NCI-H1092 (cell line): ENCODE measurements around the gene TSPAN5.

Source experiments
- DNase-seq: peaks from one replicate; lab custom pipeline; 2025; lab: John Stamatoyannopoulos, UW

TSPAN5 gene

DNA sequence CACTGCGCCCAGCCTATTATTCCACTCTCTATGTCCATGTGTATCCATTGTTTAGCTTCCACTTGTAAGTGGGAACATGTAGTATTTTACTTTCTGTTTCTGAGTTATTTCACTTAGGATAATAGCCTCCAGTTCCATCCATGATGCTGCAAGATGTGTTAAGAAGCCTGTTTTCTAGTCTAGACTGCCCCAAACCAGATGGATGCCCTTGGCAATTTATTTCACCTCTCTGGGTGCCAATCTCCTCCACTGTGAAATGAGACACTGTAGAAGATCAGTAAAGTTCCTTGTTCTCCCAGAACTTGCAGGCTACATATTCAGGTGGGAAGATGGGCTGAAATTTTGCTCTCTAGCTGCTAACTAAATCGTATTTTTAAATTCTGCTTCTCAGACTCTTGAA is 72.8 kb downstream of the TSPAN5 start:
- no peak for DNase-seq

DNA sequence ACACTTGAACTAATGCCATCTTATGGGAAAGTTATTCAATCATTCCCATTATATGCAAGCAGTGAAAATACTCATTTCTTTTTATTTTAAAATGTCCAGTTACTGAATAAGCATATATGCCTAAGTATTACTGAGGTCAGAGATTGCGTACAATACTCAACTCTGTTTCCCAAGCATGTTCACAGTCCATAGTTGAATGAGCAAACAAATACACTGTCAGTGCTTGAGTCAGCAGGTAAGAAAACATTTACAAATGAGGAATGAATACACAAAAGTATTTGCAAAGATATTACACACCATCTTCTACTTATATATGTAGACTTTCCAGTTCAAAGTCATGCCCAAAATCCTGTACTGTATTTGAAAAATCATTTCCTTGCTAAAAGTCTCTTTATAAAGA is 74.1 kb downstream of the TSPAN5 start:
- no peak for DNase-seq

DNA sequence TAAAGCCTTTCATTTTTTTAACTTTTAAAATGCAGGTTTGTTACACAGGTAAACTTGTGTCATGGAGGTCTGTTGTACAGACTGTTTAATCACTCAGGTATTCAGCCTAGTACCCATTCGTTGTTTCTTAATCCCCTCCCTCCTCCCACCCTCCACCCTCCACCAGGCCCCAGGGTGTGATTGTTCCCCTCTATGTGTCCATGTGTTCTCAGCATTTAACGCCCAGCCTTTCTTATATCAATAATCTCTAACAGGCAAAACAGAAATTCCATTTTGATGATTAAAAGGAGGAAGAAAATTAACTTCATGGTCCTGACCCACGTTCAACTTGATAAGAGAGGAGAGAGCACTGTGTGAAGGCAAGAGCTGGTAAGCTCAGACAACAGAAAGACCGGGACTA is 75.1 kb downstream of the TSPAN5 start:
- DNase-seq: no peak

DNA sequence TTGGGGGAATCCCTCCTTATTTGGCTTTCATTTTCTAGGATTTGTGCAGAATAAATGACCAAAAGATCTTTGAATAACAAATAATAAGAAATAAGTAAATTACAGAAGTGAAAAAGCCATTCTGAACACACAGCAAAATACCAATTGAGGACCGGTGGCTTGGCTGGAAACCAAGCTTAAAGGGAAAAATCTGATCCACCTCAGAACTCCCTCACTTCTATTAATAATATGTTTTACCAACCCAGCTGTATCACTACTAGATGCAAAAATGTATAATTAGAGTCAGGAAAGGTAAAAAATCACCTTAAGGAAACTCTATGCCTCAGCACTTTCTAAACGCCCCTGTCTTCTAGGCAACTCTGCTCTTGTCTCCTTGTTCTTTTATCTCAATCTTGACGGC is 77.3 kb downstream of the TSPAN5 start:
- no peak for DNase-seq

DNA sequence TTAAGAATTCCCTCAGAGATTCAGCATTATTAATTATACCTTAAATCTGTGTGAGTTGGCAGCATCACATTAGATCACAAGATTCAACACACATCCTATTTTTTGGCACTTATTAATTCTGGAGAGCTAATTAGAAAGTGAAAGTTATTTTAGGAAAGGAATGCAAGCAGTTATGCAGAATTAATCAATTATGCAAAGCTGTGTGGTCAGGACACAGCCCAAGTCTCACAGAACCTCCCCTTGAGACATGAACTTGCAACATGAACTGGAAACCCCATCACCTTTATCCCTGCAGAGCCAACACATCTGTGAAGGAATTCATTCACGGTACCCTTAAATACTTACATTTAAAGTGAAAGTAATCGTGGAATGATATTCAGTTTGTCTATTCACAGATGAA is 80.5 kb downstream of the TSPAN5 start:
- DNase-seq: no peak

DNA sequence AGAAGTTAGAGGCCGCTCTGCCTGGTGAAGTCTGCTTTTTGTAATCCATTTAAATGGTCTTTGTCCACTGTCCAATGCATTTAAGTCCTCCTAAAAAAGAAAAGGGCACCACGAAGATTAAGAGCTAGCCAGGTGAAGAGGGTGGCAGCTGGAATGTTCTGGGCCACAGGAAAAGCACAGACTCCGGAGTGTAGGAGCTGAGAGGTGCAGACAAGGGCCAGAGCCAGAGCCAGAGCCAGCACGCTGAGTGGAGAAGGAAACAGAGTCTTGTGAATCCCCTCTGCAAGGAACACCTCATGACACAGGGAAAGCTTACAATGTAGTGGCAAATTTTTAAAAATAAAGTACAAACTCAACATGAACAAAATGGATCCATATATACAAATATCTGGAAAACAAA is 83.6 kb downstream of the TSPAN5 start:
- DNase-seq: no peak

DNA sequence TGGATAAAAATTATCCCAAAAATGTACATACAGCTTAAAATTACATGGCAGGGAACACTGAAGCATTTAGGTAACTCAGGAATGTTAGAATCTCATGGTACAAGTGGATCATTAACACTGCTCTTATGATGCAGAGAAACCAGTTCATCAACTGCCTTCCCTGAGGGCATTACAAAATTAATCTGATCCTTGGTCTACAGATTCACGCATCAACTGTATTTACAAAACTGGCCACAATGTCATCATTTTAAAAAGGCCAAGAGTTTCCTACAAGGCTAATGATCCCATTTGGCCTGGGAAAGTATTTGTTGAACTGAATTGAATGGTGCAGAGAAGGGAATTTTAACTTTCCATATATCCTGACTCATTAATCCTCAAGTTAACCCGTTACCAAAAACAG is 84.6 kb downstream of the TSPAN5 start:
- DNase-seq: no peak

DNA sequence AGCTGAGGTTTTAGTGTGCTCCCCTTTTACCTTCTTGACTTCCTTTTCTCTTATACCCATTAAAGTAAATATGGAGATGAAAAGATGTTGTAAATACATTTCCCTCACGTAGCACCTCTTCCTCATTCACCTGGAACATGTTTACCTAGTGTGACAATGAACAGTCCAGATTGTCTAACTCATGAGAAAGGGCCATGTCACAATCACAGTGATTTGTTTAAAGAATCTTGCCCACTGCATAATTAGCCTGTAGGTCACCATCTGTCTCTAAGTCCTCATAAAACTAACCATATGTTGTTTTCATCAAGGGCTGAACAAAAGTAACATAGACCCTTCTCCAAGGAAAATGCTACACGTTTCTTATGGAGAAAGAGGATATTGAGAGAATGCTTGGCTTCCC is 85.7 kb downstream of the TSPAN5 start:
- DNase-seq: no peak

DNA sequence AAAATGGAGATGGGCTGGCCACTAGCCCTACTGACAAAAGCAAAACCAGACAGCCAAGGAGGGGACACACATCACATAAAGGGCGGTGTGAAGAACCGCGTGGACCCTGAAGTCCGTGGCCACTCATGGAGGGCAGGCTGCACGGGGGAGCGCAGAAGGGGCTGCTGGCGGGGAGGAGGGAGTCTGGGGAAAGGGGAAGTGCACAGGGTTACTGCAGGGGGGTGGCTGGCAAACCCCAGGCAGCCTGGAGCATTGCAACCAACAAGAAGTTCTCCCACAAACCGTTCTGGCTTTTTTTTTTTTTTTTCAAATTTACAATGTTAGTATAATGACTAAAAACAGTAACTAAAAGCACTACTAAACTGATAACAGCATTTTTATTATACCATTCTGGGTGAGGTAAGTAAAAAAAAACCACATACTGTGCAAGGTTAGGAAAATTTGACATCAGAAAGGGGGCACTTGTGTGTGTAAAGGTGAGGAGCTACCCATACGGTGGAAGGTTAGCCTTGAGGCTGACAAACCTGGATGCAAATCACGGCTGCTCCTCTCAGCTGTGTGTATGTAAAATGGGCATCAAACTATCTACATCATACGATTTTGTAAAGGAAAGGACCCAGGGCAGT is 87.1 kb downstream of the TSPAN5 start:
- DNase-seq: no peak

DNA sequence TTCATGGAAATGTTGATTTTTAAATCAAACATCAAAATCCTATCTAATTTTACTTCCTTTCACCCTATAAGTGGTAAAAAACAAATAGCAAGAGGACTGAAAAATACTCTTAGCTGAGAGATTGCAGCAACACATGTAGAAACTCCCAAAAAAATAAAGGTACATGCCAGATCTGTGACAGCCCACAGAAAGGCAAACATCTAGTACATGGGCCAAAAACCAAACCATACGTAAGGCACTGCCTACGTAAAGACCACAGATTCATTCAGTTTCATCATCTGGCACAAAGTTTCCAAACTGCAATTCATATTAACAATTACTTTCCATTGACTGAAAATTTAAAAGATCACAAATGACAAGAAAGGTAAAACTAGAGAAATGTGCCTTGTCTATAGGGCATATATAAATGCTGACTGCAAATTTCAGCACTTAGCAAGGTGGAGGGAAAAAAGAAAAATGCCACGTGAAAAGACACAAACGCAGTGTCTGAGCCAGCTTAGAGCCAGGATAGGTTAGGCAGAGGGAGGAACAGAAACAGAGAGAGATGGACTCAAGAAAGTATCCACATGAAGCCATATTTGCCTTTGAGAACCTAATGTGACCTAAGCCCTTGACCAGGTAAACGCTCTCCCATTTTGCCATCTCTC is 88.1 kb downstream of the TSPAN5 start:
- no peak for DNase-seq

DNA sequence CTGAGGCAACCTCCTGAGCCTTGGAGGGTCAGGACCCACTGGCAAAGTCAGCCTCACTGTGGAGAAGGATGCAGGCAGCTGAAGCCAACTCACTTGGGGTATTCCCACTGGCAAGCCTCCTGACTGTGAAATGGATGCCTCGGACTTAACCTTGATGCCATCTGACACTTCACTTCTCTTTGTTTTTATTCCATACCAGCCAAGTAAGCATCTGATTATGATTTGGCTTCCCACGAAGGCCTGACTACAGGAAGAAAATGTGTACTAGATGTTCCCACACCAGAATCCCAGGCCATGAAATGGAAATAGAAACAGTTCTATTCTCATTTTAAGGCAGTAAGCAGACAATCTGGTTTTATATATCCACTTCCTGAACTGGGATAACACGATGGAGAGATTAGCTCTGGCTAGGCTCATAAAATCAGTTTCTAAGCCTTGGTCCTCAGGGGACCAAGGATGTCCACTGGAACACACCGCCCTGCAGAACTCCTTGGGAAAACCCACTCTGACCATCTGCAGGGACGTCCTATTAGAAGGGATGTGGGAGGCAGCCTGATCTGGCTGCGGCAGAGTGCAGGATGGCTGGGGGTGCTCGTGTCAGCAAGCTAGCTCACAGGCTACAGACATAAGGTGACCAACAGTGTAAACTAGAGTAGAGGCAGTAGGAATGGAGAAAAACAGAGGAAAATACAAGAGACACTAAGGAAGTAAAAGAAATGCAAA is 89.3 kb downstream of the TSPAN5 start:
- DNase-seq: no peak

DNA sequence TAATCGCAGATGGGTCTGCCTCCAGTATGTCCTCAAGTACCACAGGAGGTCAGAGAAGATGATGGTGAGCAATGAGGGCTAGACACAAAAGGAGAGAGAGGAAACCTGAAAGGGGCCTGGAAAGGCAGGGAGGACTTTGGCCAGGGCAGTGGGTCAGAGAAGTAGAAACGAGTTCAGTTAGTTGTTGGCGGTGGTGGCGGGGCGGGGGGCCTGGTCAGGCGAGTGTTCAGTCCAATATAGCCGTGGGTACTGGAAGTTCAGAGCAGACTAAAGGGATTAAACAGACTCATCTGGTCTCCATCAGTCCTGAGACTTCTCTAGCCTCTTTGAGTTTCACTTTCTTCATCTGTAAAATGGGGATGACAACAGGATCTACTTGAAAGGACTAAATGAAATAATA is 90.8 kb downstream of the TSPAN5 start:
- no peak for DNase-seq

DNA sequence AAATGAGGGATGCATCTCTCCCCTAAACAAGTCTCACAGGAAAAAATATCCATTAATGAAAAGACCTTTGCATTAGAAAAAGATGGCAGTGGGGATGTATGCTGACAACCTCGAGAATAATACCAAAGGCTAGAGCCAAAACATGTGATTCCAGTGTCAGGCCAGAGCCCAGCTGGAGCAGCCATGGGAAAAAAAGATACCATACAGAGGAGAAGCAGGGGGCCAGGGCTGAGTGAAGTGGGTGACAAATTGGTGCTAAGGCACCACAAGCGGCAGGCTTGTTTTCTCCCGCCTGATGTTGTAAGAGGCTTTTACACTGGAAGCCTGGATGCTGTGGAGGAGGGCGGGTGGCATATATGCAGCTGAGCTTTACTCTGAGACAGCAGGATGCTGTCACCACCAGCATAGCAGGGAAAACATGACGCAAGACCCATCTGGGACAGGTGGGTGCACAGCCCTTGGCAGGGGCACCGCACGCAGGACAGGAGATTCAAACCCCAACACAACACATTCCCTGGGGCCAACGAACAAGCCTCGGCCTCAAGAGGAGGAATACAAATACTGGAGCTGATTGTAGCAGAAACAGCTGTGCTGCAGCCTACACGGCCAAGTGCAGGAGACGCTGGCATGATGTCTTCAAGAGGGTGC is 91.9 kb downstream of the TSPAN5 start:
- DNase-seq: no peak

DNA sequence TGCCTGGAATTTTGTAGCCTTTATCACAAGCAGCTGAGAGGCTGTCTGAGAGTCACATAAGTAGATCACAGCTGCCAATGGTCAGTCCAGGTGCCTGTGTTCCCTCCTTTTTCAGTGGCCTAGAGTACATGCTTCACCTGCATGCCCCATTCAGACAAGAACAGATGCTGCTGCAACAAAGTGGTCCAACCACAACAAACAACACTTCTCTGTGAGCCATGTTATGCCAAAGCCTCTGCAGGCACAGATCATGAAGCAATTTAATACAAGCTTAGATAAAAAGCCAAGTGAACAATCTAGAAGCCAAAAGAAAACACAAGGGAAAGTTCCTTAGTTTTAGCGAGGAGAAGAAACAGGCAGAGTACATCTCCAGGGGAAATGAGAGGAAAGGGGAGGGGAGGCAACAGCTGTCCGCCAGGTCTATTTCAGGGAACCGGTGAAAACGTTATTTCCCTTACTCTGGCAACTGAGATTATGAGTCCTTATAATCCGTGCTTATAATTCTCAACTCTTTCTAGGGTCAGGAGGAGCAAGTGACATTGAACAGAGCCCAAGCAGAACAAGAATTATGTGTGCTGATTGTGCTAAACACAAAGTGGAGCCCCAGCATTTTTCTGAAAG is 92.6 kb downstream of the TSPAN5 start:
- no peak for DNase-seq

DNA sequence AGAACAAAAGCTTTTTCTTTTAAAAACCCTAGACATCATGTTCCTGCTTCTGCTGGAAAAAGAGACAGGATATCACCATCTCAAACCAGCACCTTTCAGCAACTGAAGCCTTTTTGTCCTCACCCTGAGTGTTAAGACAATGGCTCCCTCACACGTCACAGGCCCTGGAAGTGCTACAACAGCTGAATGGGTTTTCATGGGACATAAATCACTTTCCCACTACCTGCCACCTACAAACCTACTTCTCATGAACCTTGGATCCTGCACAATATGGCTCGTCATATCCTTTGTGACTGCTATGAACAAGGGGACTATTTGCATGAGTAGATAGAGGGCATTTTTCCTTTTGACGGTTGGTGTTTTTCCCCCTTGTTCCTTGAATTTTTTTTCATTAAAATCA is 93.6 kb downstream of the TSPAN5 start:
- DNase-seq: no peak

DNA sequence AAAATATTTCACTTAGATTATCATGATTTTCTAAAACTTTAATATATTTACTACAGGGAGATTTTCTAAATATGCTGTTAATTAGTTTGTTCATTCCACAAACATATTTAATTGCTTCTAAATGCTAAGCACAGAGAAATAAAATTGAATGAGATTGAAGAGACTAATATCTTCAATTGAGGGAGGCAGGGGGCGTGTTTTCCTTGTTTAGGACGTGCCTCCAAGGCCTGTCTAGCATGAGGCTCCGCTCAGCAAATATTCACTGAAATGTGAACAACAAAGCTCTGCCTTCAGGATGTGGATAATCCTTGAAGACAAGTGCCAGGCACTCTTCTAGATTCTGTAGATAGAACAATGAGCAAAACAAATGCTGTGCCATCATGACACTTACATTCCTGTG is 98.1 kb downstream of the TSPAN5 start:
- no peak for DNase-seq

DNA sequence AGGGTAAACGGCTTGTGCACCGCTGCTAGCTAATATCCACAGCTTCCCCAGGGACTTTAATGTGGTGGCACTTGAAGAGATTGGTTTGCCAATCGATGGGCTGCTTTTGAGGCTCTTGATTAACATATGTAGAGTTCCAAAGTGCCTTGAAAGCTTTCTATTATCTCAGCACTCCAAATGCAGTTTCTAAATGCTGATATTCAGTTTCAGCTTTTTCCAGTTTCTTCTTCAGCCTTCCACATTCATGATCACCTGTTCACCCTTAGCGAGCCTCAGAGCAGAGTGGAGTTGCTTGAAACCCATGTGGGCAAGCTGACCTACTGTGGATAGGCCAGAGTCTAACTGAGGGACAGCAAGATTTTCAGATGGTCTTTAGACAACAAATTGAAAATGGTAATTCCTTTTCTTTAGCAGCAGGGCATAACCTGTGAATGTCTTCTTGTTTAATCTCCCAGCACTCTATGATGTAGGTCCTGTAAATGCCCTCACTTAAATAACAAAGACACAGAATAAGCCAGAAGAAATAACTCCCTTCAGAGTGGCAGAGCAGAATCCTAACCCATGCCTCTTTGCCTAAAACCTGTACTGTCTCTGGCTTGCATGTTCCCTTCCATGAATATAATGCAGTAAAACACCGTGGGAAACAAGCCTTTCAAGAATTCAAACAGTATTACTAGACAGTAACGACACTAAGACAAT is 99.8 kb downstream of the TSPAN5 start:
- no peak for DNase-seq

DNA sequence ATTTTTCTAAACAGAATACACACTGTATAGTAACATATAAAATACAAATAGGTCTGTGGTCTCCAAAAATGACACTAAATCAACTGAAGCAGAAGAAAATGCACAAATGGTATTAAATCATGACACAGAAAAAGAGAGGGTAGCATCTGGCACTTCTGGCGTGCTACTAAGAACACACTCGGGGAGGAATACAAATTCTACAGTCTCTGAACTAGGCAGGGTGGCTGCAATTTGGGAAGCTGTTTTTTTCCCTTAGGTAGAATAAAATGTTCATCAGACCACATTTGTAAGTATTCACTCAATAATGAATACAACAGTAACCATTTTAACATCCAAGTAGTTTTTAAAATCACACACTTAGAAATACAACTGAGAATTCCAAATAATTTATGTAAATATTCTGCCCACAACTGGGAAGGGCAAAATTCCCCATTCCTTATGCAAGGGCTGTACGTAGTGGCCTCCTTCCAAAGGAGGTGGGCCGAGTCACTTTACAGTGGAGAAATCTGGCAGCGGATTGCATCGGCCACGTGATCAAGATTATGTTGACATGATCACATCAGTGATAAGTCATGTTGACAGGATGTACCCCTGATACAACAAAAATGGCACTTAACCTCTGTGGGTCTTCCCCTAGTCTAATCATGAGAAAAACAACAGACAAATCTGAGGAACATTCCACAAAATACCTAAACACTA is 101.1 kb downstream of the TSPAN5 start:
- no peak for DNase-seq

DNA sequence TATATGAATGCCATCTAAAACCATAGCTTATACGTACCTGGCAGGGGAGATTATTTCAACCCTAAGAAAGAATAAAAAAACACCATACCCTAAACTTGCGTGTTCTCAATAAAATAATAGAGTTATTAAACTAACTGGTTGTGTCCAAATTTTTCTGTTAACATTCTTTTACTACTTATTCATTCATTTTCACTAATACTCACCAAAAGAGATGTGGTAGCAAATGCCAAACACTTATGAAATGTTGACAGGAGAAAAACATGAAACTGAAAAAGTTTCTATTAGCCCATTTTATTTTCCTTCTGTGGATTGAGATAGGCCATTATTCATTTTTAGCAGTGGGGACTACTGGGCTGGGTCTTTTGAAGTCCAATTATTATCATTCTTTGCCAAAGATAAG is 102.0 kb downstream of the TSPAN5 start:
- DNase-seq: no peak

DNA sequence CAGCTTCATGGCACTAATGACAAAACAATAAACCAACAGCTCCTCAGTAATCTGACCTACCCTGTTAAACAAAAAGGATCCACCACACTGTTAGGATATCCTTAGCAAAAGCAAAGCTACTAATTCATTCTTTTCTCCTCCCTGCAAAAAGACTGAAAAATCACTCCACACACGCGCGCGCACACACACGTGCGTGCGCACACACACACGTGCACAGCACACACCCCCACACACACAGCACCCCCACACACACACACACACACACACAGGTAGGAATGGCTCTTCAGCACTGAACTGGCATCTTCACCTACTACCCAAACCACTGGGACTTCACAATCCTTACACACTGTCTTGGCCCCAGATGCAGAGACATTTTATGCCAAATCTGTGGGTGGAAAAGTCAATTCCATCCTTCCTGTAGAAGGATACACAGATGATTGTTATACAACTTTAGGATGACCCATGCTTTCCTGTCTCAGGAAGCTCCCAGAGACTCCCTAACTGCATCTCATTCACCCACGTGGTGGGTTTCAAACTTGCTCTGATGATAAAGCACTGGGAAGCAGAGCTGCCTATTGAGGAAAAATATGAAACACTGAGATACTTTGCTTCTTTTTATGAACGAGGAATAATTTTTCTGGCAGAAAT is 102.5 kb downstream of the TSPAN5 start:
- no peak for DNase-seq
